DOHH2 (cell line): Measurements from ENCODE around the gene SCLT1.

Source experiments
- EZH2phosphoT487 ChIP-seq: fragments of 200-600 bp; sonication (generic); IDR thresholded peaks from 2 replicates; pipeline ENCODE4 v1.6.1; 2017; ENCODE audit warnings: borderline replicate concordance, mild to moderate bottlenecking, antibody characterized with exemption, low read length, moderate library complexity, mixed read lengths
- TF ChIP-seq, protein P1 (sequence below): fragments of 200-600 bp; sonication (generic); IDR thresholded peaks from one replicate; pipeline ENCODE4 v1.5.1; 2014; ENCODE audit warnings: antibody characterized with exemption, mild to moderate bottlenecking, low read depth, low read length; ENCODE audit not compliant: poor library complexity, severe bottlenecking

DNA sequence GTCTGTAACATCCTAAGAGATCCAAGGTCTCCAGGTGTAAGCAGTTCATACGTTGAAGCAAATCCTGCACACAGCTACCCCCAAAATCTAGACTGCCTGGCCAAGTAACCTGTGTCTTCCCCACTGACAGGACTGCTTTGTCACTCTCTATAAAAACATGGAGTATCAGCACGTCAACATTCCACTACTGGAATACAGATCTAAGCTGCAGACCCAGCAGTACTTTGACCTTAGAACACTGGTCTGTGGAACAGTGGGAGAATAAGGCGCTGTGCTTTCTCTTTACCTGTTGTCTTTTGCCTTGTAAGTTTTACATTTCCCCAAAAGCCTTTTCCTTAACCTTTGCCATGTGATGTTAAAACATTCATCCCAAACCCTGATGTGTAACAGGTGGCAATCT, 146.4 kb downstream of the SCLT1 start:
- TF ChIP-seq, protein P1, sequence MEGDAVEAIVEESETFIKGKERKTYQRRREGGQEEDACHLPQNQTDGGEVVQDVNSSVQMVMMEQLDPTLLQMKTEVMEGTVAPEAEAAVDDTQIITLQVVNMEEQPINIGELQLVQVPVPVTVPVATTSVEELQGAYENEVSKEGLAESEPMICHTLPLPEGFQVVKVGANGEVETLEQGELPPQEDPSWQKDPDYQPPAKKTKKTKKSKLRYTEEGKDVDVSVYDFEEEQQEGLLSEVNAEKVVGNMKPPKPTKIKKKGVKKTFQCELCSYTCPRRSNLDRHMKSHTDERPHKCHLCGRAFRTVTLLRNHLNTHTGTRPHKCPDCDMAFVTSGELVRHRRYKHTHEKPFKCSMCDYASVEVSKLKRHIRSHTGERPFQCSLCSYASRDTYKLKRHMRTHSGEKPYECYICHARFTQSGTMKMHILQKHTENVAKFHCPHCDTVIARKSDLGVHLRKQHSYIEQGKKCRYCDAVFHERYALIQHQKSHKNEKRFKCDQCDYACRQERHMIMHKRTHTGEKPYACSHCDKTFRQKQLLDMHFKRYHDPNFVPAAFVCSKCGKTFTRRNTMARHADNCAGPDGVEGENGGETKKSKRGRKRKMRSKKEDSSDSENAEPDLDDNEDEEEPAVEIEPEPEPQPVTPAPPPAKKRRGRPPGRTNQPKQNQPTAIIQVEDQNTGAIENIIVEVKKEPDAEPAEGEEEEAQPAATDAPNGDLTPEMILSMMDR, result no peak
- TF ChIP-seq EZH2phosphoT487, result no peak
